Stimulated activated memory B cell treated with anti-CD40 and anti-IgM and Interleukin-4, amounts not matched to agents 10 μg/mL and 1 μg/mL and 100 μg/mL, for 72 hours (primary cell): ENCODE results near the gene S100A2.

Experiments
- ATAC-seq: fragments of 150-1000 bp; cut with Tn5 transposase; 2 replicates; pipeline ENCODE4 v1.10.0; 2021
- H3K27ac Mint-ChIP-seq: one replicate; pipeline ENCODE4 v1.8.0; 2022; ENCODE audit warnings: mild to moderate bottlenecking, mixed read lengths
- H3K27me3 Mint-ChIP-seq: one replicate; pipeline ENCODE4 v1.8.0; 2022; ENCODE audit warnings: mixed read lengths
- H3K36me3 Mint-ChIP-seq: one replicate; pipeline ENCODE4 v1.8.0; 2022; ENCODE audit warnings: mixed read lengths
- H3K4me1 Mint-ChIP-seq: one replicate; pipeline ENCODE4 v1.8.0; 2022; ENCODE audit warnings: mixed read lengths
- H3K4me3 Mint-ChIP-seq: one replicate; pipeline ENCODE4 v1.8.0; 2022; ENCODE audit warnings: mild to moderate bottlenecking, moderate library complexity, mixed read lengths
- H3K9me3 Mint-ChIP-seq: one replicate; pipeline ENCODE4 v1.8.0; 2022; ENCODE audit warnings: mixed read lengths

S100A2 gene

GRCh38 chr1:153565529-153566374, at the start of gene S100A2:
Gene S100A2 (minus strand): TSS chr1:153565844. CDS start chr1:153563877, 1,967 bp downstream.
- Mint-ChIP-seq H3K27ac (peak within 1 kb of the TSS; percentile 89), H3K4me1 (peaks cover 40% of the 10 kb centered on the region), H3K36me3 (no peaks in the 10 kb centered on the region), H3K27me3 (no peaks in the 10 kb centered on the region), H3K4me3 (peak within 1 kb of the TSS; percentile 18), H3K9me3 (no peaks in the 10 kb centered on the region)
- ATAC-seq, result peak; percentile 77

GRCh38 chr1:153615406-153615805, 49.8 kb upstream of the S100A2 start:
- Mint-ChIP-seq H3K27me3 (no peaks in the 10 kb centered on the region), H3K4me3 (no peak overlapping the region), H3K36me3 (no peaks in the 10 kb centered on the region), H3K27ac (peak overlapping the region; percentile 35), H3K9me3 (no peaks in the 10 kb centered on the region), H3K4me1 (peaks cover 29% of the 10 kb centered on the region)
- ATAC-seq, result no peak

- no peaks in the 10 kb centered on the region for H3K36me3 Mint-ChIP-seq
- no peak for ATAC-seq
- H3K4me3 Mint-ChIP-seq, result no peak overlapping the region
Observed at GRCh38 chr1:153614906-153615305, 49.3 kb upstream of the S100A2 start.

GRCh38 chr1:153614189-153614900, 48.7 kb upstream of the S100A2 start:
- no peaks in the 10 kb centered on the region for H3K27me3 Mint-ChIP-seq
- peak overlapping the region; percentile 40 for H3K27ac Mint-ChIP-seq
- H3K9me3 Mint-ChIP-seq, result no peaks in the 10 kb centered on the region
- ATAC-seq, result no peak
- H3K4me3 Mint-ChIP-seq, result no peak overlapping the region
- peaks cover 29% of the 10 kb centered on the region for H3K4me1 Mint-ChIP-seq
- no peaks in the 10 kb centered on the region for H3K36me3 Mint-ChIP-seq

More at GRCh38 chr1:153614906-153615305, 49.3 kb upstream of the S100A2 start:
- H3K27ac Mint-ChIP-seq, result peak overlapping the region; percentile 40
- H3K27me3 Mint-ChIP-seq, result no peaks in the 10 kb centered on the region
- no peaks in the 10 kb centered on the region for H3K9me3 Mint-ChIP-seq
- H3K4me1 Mint-ChIP-seq, result peaks cover 29% of the 10 kb centered on the region

GRCh38 chr1:153613406-153613805, 47.8 kb upstream of the S100A2 start:
- Mint-ChIP-seq H3K36me3 (no peaks in the 10 kb centered on the region), H3K9me3 (no peaks in the 10 kb centered on the region), H3K27ac (no peak overlapping the region), H3K4me1 (peaks cover 29% of the 10 kb centered on the region), H3K4me3 (no peak overlapping the region), H3K27me3 (no peaks in the 10 kb centered on the region)
- ATAC-seq, result no peak

- peak within 1 kb of the TSS; percentile 40 for H3K27ac Mint-ChIP-seq
- no peak within 1 kb of the TSS for H3K4me3 Mint-ChIP-seq
- peaks cover 29% of the 10 kb centered on the region for H3K4me1 Mint-ChIP-seq
- no peaks in the 10 kb centered on the region for H3K36me3 Mint-ChIP-seq
- no peaks in the 10 kb centered on the region for H3K9me3 Mint-ChIP-seq
- H3K27me3 Mint-ChIP-seq, result no peaks in the 10 kb centered on the region
- ATAC-seq, result no peak
Observed at GRCh38 chr1:153612755-153613331, 47.2 kb upstream of the S100A2 start, which contains the start of gene S100A16. Gene S100A16 (minus strand): TSS chr1:153613137. CDS start chr1:153608151, 4,986 bp downstream.

- no peak overlapping the region for H3K4me3 Mint-ChIP-seq
- H3K4me1 Mint-ChIP-seq, result peaks cover 23% of the 10 kb centered on the region
- no peak overlapping the region for H3K27ac Mint-ChIP-seq
- no peaks in the 10 kb centered on the region for H3K36me3 Mint-ChIP-seq
- no peaks in the 10 kb centered on the region for H3K27me3 Mint-ChIP-seq
- ATAC-seq, result no peak
- H3K9me3 Mint-ChIP-seq, result no peaks in the 10 kb centered on the region
Observed at GRCh38 chr1:153612111-153612754, 46.6 kb upstream of the S100A2 start.

GRCh38 chr1:153611356-153611755, 45.7 kb upstream of the S100A2 start:
- no peak overlapping the region for H3K27ac Mint-ChIP-seq
- H3K4me1 Mint-ChIP-seq, result peaks cover 22% of the 10 kb centered on the region
- no peaks in the 10 kb centered on the region for H3K9me3 Mint-ChIP-seq
- H3K4me3 Mint-ChIP-seq, result no peak overlapping the region
- H3K27me3 Mint-ChIP-seq, result no peaks in the 10 kb centered on the region
- ATAC-seq, result no peak
- H3K36me3 Mint-ChIP-seq, result no peaks in the 10 kb centered on the region

- peaks cover 22% of the 10 kb centered on the region for H3K4me1 Mint-ChIP-seq
- H3K4me3 Mint-ChIP-seq, result no peak overlapping the region
- H3K27ac Mint-ChIP-seq, result no peak overlapping the region
- H3K9me3 Mint-ChIP-seq, result no peaks in the 10 kb centered on the region
- ATAC-seq, result no peak
- H3K36me3 Mint-ChIP-seq, result no peaks in the 10 kb centered on the region
- H3K27me3 Mint-ChIP-seq, result no peaks in the 10 kb centered on the region
Observed at GRCh38 chr1:153610811-153611301, 45.2 kb upstream of the S100A2 start.

GRCh38 chr1:153610334-153610733, 44.7 kb upstream of the S100A2 start:
- no peak for ATAC-seq
- Mint-ChIP-seq H3K4me1 (peaks cover 23% of the 10 kb centered on the region), H3K27me3 (no peaks in the 10 kb centered on the region), H3K36me3 (no peaks in the 10 kb centered on the region), H3K27ac (no peak overlapping the region), H3K4me3 (no peak overlapping the region), H3K9me3 (no peaks in the 10 kb centered on the region)

GRCh38 chr1:153609585-153609907, 43.9 kb upstream of the S100A2 start:
- Mint-ChIP-seq H3K36me3 (no peaks in the 10 kb centered on the region), H3K4me3 (no peak overlapping the region), H3K27me3 (no peaks in the 10 kb centered on the region), H3K27ac (no peak overlapping the region), H3K4me1 (peaks cover 28% of the 10 kb centered on the region), H3K9me3 (peaks cover 2% of the 10 kb centered on the region)
- no peak for ATAC-seq

- no peak for ATAC-seq
- no peak overlapping the region for H3K27ac Mint-ChIP-seq
- H3K36me3 Mint-ChIP-seq, result no peaks in the 10 kb centered on the region
- H3K9me3 Mint-ChIP-seq, result peaks cover 2% of the 10 kb centered on the region
- H3K27me3 Mint-ChIP-seq, result no peaks in the 10 kb centered on the region
- peaks cover 28% of the 10 kb centered on the region for H3K4me1 Mint-ChIP-seq
- H3K4me3 Mint-ChIP-seq, result no peak overlapping the region
Observed at GRCh38 chr1:153608742-153609584, 43.3 kb upstream of the S100A2 start.

- Mint-ChIP-seq H3K4me1 (peaks cover 28% of the 10 kb centered on the region), H3K36me3 (no peaks in the 10 kb centered on the region), H3K27me3 (no peaks in the 10 kb centered on the region), H3K9me3 (peaks cover 2% of the 10 kb centered on the region), H3K4me3 (no peak overlapping the region), H3K27ac (no peak overlapping the region)
- no peak for ATAC-seq
Observed at GRCh38 chr1:153608089-153608682, 42.5 kb upstream of the S100A2 start.

- H3K4me1 Mint-ChIP-seq, result peaks cover 29% of the 10 kb centered on the region
- no peak for ATAC-seq
- H3K36me3 Mint-ChIP-seq, result no peaks in the 10 kb centered on the region
- no peaks in the 10 kb centered on the region for H3K27me3 Mint-ChIP-seq
- H3K4me3 Mint-ChIP-seq, result no peak overlapping the region
- H3K27ac Mint-ChIP-seq, result peak overlapping the region; percentile 74
- peaks cover 2% of the 10 kb centered on the region for H3K9me3 Mint-ChIP-seq
Observed at GRCh38 chr1:153607381-153607780, 41.7 kb upstream of the S100A2 start.
